H54 (cell line): ENCODE results near the gene FAM83E.

Experiments
- DNase-seq: peaks from one replicate; pipeline ENCODE4 v3.0.0; 2011; ENCODE audit warnings: low spot score, mixed read lengths; ENCODE audit not compliant: insufficient read length
- FAIRE-seq: peaks from 3 replicates; lab custom pipeline; 2011; peaks lifted over from hg19 to GRCh38; lab: Jason Lieb, UNC
- POLR2A ChIP-seq: IDR thresholded peaks from 2 replicates; pipeline ENCODE4 v1.6.1; 2011; ENCODE audit warnings: low read depth, mild to moderate bottlenecking, low read length

FAM83E gene

GRCh38 chr19:48646722-48647216 lies 31.9 kb upstream of the FAM83E start:
- DNase-seq = no peak
- no peak for FAIRE-seq
- no peak for TF ChIP-seq POLR2A

GRCh38 chr19:48646001-48646721 lies 31.3 kb upstream of the FAM83E start, which contains the start of gene CA11:
CA11 (minus strand) TSS chr19:48646187; CDS start chr19:48645632, 555 bp downstream.
- FAIRE-seq = no peak
- no peak for TF ChIP-seq POLR2A
- DNase-seq = peak; percentile 70

GRCh38 chr19:48645620-48646000 lies 30.7 kb upstream of the FAM83E start:
- FAIRE-seq = no peak
- no peak for DNase-seq
- no peak for TF ChIP-seq POLR2A

- FAIRE-seq (no peak), DNase-seq (no peak)
- TF ChIP-seq POLR2A = no peak
These were observed 30.2 kb upstream of the FAM83E start for GRCh38 chr19:48644839-48645619.

DNA sequence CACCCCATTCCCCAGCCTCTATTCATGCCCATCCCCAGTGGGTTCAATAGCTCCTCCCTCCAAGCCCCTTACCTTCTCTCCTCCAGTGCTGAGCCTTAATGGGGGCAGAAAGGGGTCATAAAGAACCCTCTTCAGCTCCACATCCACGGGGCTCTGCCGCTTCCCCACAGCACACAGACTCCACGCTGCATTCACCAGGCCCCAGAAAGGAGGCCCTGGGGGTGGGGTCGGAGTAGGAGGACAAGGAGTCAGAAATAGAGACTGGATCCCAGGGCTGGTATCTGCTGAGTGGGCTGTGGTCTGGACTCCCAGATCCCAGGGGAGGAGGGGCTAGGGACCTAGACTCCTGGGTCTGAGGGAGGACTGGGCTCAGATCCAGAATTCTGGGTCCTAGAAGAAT lies 29.5 kb upstream of the FAM83E start:
- no peak for TF ChIP-seq POLR2A
- no peak for FAIRE-seq
- no peak for DNase-seq

- DNase-seq (no peak), FAIRE-seq (no peak)
- no peak for TF ChIP-seq POLR2A
These were observed 28.0 kb upstream of the FAM83E start for GRCh38 chr19:48642862-48643261.

DNA sequence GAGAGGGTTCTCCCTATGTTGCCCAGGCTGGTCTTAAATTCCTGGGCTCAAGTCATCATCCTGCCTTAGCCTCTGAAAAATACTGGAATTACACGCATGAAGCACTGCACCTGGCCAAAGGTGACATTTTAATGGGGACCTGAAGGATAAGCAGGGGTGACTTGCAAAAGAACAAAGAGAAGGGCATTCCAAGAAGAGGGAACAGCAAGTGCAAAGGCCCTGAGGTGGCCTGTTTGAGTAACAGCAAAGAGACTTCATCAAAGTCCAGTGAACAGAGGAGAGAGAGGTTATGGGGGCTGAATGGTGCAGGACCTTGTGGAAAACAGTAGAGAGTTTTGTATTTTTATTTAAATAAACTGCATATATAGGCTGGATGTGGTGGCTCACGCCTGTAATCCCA lies 27.0 kb upstream of the FAM83E start:
- TF ChIP-seq POLR2A = no peak
- FAIRE-seq (no peak), DNase-seq (no peak)

- no peak for TF ChIP-seq POLR2A
- no peak for DNase-seq
- no peak for FAIRE-seq
These were observed 24.9 kb upstream of the FAM83E start for GRCh38 chr19:48639483-48640375.

DNA sequence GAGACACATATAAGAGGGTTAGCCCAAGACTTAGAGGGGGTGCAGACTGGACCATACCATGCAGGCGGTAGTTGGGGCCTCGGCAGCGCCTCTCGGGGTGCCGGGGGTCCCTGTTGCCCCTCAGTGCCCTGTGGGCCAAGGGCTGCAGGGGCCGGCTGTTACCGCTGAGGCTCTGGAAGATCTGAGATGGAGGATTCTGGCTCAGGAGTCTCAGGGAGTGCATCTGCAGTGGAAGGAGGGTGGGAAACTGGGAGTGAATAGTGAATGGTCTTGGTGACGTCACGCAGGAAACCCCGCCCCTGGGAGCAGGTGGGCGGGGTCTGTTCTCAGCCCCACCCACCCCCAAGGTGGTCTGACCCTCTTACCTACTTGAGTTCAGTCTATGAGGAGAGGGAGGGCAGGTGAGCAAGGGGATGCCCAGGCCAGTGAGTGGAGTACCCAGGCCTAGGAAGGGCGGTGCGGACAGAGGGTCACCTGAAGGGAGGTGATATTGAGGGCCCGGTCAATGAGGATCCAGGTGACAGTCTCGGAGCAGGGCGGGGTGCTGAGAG lies 24.0 kb upstream of the FAM83E start:
- FAIRE-seq (no peak), DNase-seq (no peak)
- TF ChIP-seq POLR2A = no peak

DNA sequence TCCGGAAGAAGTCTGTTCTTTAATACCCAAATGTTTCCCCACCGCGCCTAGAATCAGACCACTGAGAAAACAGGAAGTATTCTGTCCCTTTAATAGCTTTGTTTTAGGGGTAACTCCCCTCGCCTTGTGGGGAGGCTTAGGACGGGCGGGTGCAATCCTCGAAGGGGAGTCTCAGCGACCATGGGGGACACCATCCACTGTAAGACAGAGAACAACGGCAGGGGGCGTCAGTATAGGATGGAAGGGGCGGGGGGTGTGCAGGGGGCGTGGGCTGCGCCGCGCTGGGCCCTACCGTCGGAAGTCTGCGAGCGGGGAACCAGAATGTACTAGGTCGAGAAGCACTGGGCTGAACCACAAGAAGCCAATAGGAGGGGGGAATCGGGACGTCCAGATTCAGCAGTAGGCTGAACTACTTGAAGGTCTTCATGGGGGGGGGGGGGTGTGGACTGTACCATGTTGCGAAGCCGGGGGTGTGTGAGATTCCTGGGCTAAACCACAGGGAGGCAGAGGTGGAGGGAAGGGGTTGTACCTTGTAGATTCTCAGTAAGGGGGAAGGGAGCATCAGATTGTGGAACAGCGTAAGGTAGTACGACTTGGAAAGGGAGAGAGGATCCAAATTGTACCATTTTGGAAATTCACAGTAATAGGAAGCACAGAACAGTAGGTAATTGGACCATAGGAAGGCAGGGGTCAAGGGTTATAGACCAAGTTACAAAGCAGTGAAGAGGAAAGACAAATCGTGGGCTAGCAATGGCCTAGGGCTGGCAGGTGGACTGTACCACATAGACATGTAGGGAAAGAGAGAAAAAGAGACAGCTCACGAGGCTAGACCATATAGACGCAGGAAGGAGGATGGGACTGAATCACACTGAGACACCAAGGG lies 23.3 kb upstream of the FAM83E start:
- 0 out of 2 replicates have a peak, but pooled peaks have one; percentile 6 for TF ChIP-seq POLR2A
- no peak for DNase-seq
- peak; percentile 23 for FAIRE-seq

- TF ChIP-seq POLR2A = no peak
- FAIRE-seq (peak; percentile 15), DNase-seq (peak; percentile 81)
These were observed 22.6 kb upstream of the FAM83E start for GRCh38 chr19:48637449-48637947.

DNA sequence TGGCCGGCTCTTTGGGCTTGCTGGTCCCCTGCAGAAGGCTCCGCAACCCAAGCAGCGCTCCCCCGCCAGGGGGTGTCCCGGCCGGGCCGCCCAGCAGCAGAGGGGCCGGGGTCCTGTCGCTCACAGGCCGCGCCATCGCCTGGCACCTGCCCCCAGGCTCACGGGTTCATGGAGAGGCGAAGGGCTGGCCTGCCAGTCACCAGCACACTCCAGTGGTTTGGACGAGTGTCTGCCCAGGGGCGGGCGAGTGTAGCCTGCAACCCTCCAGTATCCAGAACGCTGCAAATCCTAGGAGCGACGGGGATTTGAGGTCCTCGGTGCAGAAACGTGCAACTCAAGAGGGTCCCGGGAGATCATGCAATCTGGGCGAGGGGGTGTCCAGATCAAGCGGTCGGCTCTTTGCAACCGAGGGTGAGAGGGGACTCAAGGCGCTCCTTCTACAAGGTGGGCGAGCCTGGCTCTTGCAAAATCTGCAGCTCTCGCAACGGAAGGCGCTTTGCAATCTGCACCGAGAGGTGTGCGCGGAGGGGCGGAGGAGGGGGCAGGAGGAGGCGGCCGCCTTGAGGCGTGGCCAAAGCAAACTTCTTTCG lies 22.1 kb upstream of the FAM83E start, which contains the start of gene DBP:
DBP (minus strand) TSS at position 521 of the 590 bp plus-strand sequence; CDS start at position 136, 385 bp downstream.
- no peak for FAIRE-seq
- no peak for TF ChIP-seq POLR2A
- DNase-seq = no peak
